ENCODE measurements around the gene OXSR1. TPM values are rescaled to one million over a fixed set of nuclear protein-coding genes. Genes with fewer than 3 reads are reported as not detected.

Gene OXSR1
- polyA plus RNA-seq, 2 of the 4 experiments (the other 2 are of a cell fraction): 30.2 to 44.0 TPM

GRCh38 chr3:38153221-38153620, 12.1 kb upstream of the OXSR1 start:
- Histone ChIP-seq H3K4me2 (no peak overlapping the region), H3K4me3 (no peak overlapping the region), H3K27ac (no peak overlapping the region), H3K9me3 (no peaks in the 10 kb centered on the region), H3K4me1 (0 out of 3 replicates have a peak, but pooled peaks cover 3% of the 10 kb centered on the region)
- 83% methylated on average over 2 of the region's 2 CpGs for WGBS (ENCODE audit: missing lambda C conversion rate)
- no peak for TF ChIP-seq KDM5A (IDR thresholded peaks at IDR 0.05)
- TF ChIP-seq, protein P1, sequence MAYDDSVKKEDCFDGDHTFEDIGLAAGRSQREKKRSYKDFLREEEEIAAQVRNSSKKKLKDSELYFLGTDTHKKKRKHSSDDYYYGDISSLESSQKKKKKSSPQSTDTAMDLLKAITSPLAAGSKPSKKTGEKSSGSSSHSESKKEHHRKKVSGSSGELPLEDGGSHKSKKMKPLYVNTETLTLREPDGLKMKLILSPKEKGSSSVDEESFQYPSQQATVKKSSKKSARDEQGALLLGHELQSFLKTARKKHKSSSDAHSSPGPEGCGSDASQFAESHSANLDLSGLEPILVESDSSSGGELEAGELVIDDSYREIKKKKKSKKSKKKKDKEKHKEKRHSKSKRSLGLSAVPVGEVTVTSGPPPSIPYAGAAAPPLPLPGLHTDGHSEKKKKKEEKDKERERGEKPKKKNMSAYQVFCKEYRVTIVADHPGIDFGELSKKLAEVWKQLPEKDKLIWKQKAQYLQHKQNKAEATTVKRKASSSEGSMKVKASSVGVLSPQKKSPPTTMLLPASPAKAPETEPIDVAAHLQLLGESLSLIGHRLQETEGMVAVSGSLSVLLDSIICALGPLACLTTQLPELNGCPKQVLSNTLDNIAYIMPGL (CRISPR knock-in tag; IDR thresholded peaks at IDR 0.05; ENCODE audit: borderline replicate concordance): no peak
- TF ChIP-seq HOXB13 (CRISPR knock-in tag; IDR thresholded peaks at IDR 0.05; ENCODE audit: low read depth): no peak
- TF ChIP-seq JUNB (IDR thresholded peaks at IDR 0.05): no peak
- ChIA-PET CTCF (interaction anchor here (0.7 to 1.7 kb wide), 6 partner anchors 11 to 193 kb away, joined by 3 to 4 read pairs (median 3); partner anchors contain the start of gene ACAA1), POLR2A (interaction anchor here (1.4 to 3.3 kb wide), 2 partner anchors 12 to 17 kb away, joined by 6 to 11 read pairs; partner anchors contain the start of genes ACAA1 and OXSR1)
- DNase-seq (ENCODE audit: low read depth in 1 of 2, low spot score in 1 of 2) (no peak), FAIRE-seq (no peak), ATAC-seq (no peak; a peak in 2 of 6 replicates)

DNA sequence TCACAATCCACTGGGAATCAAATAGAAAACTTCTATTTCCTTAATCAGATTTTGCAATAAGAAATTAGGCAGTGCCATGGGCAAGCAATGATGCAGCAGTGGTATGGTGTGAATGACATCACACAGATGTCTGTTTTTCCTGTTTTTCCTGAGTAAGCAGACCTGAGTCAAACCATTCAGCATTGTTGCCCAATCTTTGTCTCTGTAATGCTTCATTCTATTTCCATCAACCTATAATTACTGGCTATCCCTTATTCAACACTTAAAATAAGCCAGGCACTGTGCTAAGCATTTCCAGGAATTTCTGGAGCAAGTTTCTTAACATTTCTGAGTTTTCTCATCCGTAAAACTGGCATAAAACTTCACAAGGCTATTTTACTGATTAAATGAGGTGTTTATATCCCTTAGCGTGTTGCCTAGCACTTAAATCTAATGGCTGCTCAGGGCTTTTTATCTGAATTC, 11.3 kb upstream of the OXSR1 start:
- 77% methylated on average over 2 of the region's 2 CpGs for WGBS (ENCODE audit: missing lambda C conversion rate)
- FAIRE-seq (no peak), ATAC-seq (no peak), DNase-seq (ENCODE audit: low read depth in 1 of 2, low spot score in 1 of 2) (no peak)
- no peak overlapping the region for H3K4me3 ChIP-seq
- no peak overlapping the region for H3K4me2 ChIP-seq
- H3K27ac ChIP-seq: no peak overlapping the region
- TF ChIP-seq CEBPB (IDR thresholded peaks at IDR 0.05): peak in 1 of 2 experiments; percentile 41; a peak in 1 of 4 replicates
- TF ChIP-seq MAFK (IDR thresholded peaks at IDR 0.05; ENCODE audit: partially characterized antibody): peak; percentile 63
- TF ChIP-seq ZC3H11A (IDR thresholded peaks at IDR 0.05): no peak
- ChIA-PET CTCF (interaction anchor here (0.7 to 1.0 kb wide), 2 partner anchors 15 to 180 kb away, joined by 3 to 4 read pairs; no protein-coding TSS in a partner anchor), POLR2A (interaction anchor here (1.4 to 3.3 kb wide), 2 partner anchors 11 to 17 kb away, joined by 6 to 11 read pairs; partner anchors contain the start of genes ACAA1 and OXSR1)
- 0 out of 3 replicates have a peak, but pooled peaks cover 3% of the 10 kb centered on the region for H3K4me1 ChIP-seq
- no peaks in the 10 kb centered on the region for H3K9me3 ChIP-seq

DNA sequence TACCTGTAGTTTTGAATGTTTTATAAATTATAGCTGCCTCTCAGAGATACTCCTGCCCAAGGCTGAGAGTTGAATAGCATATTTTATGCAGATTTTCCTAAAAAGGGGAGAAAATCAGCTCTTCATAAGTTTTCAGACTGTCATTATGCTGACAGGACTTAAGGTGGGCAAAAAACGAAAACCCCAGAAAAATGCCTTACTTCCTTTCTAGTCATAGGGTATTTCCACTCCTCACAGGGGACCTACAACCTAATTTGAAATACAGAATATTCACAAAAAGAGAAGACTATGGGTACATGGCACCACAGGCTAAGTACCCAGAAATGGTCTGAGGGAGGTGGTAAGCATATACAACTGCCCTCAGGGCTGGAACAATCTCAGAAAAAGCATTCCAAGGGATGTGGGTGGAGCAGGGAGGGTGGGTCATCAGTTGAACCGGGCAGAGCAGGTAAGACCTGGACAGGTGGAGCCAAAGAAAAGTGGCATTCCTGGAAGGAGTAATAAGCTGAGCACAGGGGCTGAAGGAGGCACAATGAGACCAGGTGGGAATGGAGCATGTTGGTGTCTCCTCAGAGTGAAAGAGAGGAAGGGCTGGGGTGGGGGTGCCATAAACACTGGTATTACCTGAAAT, 10.6 kb upstream of the OXSR1 start:
- Histone ChIP-seq H3K4me2 (no peak overlapping the region), H3K9me3 (no peaks in the 10 kb centered on the region), H3K4me3 (no peak overlapping the region), H3K27ac (no peak overlapping the region), H3K4me1 (0 out of 3 replicates have a peak, but pooled peaks cover 3% of the 10 kb centered on the region)
- ChIA-PET POLR2A (interaction anchor here (1.4 to 3.3 kb wide), 2 partner anchors 10 to 18 kb away, joined by 6 to 11 read pairs; partner anchors contain the start of genes ACAA1 and OXSR1), CTCF (no interaction called here)
- no peak for FAIRE-seq
- DNase-seq (ENCODE audit: low read depth in 1 of 2, low spot score in 1 of 2): no peak
- ATAC-seq: no peak
- TF ChIP-seq ZNF302 (CRISPR knock-in tag; IDR thresholded peaks at IDR 0.05): no peak
- TF ChIP-seq MYC (IDR thresholded peaks at IDR 0.05; ENCODE audit: borderline replicate concordance, low read length): no peak
- TF ChIP-seq MAZ (IDR thresholded peaks at IDR 0.05; ENCODE audit: borderline replicate concordance, low read depth, low read length): no peak
- no peak for TF ChIP-seq NR3C1 (IDR thresholded peaks at IDR 0.05)
- TF ChIP-seq, protein P2, sequence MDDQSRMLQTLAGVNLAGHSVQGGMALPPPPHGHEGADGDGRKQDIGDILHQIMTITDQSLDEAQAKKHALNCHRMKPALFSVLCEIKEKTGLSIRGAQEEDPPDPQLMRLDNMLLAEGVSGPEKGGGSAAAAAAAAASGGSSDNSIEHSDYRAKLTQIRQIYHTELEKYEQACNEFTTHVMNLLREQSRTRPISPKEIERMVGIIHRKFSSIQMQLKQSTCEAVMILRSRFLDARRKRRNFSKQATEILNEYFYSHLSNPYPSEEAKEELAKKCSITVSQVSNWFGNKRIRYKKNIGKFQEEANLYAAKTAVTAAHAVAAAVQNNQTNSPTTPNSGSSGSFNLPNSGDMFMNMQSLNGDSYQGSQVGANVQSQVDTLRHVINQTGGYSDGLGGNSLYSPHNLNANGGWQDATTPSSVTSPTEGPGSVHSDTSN (IDR thresholded peaks at IDR 0.05): no peak
- TF ChIP-seq NPAS2 (CRISPR knock-in tag; IDR thresholded peaks at IDR 0.05; ENCODE audit: borderline replicate concordance): no peak
- TF ChIP-seq CBX2 (IDR thresholded peaks at IDR 0.05; ENCODE audit: borderline replicate concordance, low read depth): no peak
- TF ChIP-seq ZC3H11A (IDR thresholded peaks at IDR 0.05): no peak
- TF ChIP-seq JUN (IDR thresholded peaks at IDR 0.05): no peak
- no peak for TF ChIP-seq EHF (CRISPR knock-in tag; IDR thresholded peaks at IDR 0.05)
- no peak for TF ChIP-seq MAX (IDR thresholded peaks at IDR 0.05)
- TF ChIP-seq CHD2 (IDR thresholded peaks at IDR 0.05; ENCODE audit: low read length, partially characterized antibody): no peak
- no peak for TF ChIP-seq SMC3 (IDR thresholded peaks at IDR 0.05)
- no peak for TF ChIP-seq HOXB13 (CRISPR knock-in tag; IDR thresholded peaks at IDR 0.05; ENCODE audit: low read depth)
- no peak for TF ChIP-seq ZSCAN20 (CRISPR knock-in tag; IDR thresholded peaks at IDR 0.05)
- no peak for TF ChIP-seq EP300 (IDR thresholded peaks at IDR 0.05)
- no peak for TF ChIP-seq USF2 (IDR thresholded peaks at IDR 0.05)
- TF ChIP-seq PHF8 (IDR thresholded peaks at IDR 0.05; ENCODE audit: borderline replicate concordance, low read depth): no peak
- TF ChIP-seq POLR2AphosphoS2 (conservative IDR thresholded peaks at IDR 0.05; ENCODE audit: low read length): no peak
- no peak for TF ChIP-seq HOXA7 (CRISPR knock-in tag; IDR thresholded peaks at IDR 0.05)
- WGBS (ENCODE audit: missing lambda C conversion rate): 24% methylated on average over 2 of the region's 2 CpGs
